Activated CD4-positive, alpha-beta T cell treated with anti-CD3 and anti-CD28 coated beads, Interleukin-2, Interleukin-6, amounts not matched to agents 100 ng/mL and 50 ng/mL, durations not matched to agents 16 hours and 8 hours (primary cell): ENCODE results near the gene C11orf86.
"Not testable (repeated sequence)": the region's sequence is repeated elsewhere in the genome, so short reads cannot be mapped to it uniquely, and the experiment has no call there.

Source experiments
- DNase-seq: peaks from one replicate; pipeline ENCODE4 v3.0.0-alpha.2; 2020

C11orf86 gene

DNA sequence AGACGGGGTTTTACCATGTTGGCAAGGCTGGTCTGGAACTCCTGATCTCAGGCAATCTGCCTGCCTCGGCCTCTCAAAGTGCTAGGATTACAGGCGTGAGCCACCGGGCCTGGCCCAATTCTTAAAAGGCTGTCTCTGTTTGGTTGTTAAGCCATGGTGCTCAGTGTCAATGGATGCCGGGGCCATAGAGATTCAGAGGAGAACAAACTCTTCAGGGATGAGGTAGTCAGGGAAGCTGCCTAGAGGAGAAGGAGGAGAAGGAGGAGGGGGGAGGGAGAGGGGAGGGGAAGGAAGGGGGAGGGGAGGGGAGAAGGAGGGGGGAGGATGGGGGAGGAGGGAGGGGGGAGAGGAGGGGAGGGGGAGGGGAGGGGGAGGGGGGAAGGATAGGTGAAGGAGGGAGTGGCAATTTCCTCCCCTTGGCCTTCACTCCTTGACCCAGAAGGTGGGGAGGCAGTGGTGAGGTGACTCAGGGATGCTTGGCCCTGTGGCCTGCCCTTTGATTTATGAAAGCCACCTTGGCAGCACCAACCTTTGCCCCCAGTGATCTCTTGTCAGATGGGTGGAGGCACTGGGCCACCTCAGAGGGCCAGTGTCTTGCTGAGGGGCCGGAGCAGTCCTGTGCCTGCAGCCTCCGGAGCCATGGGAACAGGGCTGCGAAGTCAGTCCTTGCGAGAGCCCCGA is at the start of gene C11orf86:
TSS of gene C11orf86 (plus strand) at position 581 of the 681 bp plus-strand sequence. CDS start at position 640, 59 bp downstream.
- no peak for DNase-seq

DNA sequence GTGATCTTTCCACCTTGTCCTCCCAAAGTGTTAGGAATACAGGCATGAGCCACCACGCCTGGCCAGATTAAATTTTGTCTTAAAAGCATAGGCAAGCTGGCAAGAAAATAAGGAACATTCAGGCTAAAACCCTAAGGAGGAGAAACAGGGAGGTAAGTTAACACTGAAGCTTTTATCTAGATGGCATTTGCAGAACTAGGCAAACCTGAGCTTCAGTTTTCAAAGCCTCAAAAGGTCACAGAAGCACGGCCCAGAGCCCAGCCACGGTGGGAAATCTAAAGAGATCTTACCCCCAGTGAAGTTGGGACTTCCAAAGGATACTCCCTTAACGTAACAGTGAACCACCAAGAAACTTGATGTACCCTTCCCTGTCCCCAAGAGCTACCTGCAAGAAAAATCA is 45.4 kb upstream of the C11orf86 start:
- no peak for DNase-seq

GRCh38 chr11:66932543-66932942 is 42.6 kb upstream of the C11orf86 start:
- DNase-seq = no peak

- DNase-seq = no peak
These were observed 41.6 kb upstream of the C11orf86 start for GRCh38 chr11:66933531-66933930.

DNA sequence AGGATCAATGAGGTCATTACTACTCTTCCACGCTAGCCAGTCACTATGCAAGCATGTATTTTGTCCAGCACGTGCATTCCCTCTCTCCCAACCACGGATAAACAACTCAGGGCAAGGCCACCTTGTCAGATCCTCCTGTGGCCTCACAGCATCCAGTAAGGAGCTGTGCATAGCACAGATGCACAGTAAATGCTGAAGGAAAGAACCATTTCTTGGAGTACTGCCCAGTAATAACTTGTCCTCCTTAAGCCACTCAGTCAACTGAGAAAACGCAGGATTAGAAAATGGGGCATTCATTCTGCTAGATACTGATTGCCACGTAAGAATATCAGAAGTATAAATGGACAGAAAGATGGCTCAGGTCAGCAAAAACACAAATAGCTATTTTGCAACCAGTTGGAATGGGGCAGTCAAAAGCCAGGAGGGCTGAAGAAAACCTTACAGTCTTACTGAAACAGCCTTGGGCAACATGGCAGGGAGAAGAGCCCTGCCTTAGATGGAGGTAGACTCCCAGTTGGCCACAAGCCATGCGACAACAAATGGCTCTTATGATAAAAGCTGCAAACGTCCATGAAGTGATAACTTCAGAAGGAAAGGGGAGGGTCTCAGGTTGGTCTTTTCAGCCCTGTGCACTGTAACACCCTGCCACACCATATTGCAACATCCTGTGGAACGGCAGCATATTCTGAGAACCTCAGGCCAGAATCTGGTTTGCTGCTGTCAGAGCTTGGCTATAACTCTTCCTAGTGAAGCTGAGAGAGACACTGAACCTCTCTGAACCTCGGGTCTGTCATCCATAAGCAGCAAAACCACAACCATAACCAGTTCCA is 39.9 kb upstream of the C11orf86 start:
- DNase-seq = no peak

- no peak for DNase-seq
These were observed 38.8 kb upstream of the C11orf86 start for GRCh38 chr11:66936311-66936711.

- no peak for DNase-seq
These were observed 37.8 kb upstream of the C11orf86 start for GRCh38 chr11:66937193-66937733.

DNA sequence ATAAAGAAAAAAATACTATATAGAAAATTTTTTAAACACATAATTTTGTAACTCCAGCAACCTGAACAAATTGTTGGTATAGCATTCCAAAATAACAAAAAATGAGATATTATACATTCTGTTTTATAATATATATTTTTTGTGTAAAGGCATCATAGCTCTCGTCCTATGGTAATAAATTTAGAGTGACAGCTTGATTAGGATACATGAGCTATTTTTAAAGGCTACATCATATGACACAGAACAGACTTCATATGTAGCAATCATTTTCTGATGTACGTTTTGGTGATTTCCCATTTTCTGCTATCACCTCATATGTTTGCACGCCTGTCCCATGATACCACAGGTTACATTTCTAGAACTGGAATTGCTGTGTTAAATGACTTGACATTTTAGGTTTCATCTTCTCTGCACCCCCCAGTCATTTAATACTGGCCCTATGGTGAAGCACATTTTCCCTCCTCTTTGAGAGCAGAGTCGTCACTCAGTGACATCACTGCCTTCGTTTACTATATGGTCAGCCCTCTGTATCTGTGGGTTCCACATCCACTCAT is 36.4 kb upstream of the C11orf86 start:
- DNase-seq = no peak

GRCh38 chr11:66950112-66950535 is 25.0 kb upstream of the C11orf86 start:
- peak; percentile 34 for DNase-seq

DNA sequence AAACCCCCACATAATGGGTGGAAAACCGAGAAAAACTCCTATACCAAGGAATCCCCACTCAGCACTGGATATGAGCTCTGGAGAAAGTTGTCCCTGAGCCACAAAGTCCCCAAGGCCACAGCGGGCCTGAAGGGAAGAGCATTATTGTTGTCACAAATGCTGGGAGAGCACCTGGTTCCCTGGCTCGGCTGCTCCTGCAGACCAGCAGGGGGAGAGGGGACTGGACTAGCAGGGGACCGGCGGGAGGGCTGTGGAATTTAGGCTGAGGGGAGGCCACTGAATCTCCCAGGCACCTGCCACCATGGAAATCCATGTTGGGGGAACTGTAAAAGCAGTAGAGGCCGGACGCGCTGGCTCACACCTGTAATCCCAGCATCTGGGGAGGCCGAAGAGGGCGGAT is 24.0 kb upstream of the C11orf86 start:
- no peak for DNase-seq

DNA sequence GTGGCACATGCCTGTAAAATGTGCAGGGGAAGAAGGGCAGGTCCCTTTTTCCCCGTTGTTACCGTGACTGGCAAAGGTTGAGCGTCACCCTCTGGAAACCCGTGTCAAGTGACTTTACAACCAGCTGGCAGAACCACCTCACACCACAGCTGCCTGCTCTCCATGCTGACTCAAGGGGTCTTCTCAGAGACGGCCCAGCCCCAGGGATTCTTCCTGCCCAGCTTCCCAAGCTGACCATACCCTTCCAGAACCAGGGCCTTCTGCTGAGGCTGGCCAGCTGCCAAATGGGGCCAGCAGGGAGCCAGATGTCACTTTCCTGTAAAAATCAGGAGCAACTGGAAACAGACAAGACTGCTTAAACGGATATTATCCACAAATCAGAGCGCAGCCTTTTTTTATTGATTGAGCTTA is 23.2 kb upstream of the C11orf86 start:
- no peak for DNase-seq

DNA sequence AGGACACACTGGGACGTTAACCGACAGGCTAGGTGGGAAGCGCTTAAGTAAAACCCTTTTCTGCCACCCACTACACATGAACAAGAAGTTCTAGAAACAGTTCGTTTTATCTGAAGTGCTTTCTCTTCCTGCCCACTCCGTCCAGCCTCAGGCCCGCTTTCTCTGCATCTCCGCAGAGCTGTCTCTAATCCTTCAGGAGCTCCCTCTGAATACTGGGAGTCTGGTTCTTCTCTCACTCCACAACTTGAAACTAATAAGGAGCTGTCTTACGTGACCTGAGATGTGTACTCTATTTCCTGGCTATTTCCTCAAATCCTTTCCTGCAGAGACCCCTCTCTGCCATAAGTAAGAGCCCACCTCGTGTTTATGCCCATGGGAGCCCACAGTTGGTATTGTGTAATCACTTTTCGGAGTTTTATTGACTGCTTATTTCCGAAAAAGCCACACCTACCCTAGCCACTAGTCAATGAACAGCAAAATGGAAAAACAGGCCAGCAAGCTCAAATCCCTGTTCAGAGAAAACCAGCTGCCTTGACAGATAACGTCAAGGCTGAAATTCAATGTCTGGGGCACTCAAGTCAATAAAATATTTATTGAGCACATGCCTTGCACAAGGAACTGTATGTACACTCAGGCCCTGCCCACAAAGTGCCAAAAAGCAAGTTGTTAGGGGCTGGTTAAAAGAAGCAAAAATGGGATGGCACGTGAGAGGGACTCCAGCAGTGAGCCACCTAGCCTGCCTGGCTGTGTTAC is 21.8 kb upstream of the C11orf86 start:
- no peak for DNase-seq

DNA sequence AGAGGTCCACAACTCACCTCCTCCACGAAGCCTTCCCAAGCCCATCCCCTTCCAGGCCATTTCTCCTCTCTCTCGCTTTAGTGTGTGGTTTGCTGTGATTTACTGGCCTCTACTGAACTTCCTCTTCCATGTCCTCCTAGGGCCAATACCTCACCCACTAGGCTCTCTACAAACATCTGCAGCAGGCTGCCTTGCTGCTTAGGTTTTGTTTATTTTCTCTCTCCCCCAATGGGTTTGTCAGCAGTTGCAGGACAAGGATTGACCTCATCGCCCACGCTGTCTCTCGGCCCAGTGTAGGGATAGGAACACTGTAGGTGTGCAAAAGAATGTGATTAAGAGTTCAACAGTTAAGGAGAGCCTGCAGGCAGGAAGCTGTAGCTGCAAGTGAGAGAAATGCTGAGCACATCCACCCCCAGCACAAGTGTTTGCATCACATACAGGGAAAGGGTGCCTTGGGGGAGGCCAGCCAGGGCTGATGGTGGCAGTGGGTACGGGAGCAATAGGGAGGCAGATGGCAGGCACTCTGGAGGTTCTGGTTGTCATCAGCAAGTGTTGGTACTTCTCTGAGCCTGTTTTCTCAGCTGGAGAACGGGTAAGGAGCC is 18.3 kb upstream of the C11orf86 start:
- no peak for DNase-seq

DNA sequence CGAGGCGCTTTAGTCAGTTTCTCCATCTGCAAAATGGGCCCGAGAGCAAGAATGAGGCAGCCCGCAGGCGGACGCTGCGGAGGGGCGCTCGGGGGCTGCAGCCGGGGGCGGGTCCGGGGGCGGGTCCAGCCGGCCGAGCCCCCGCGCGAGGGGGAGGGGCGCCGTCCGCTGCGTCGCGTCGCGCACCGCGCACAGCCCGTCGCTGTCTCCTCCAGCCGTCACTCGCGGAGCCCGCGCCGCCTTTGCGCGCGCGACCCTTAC is 17.2 kb upstream of the C11orf86 start:
- DNase-seq = no peak

GRCh38 chr11:66958232-66958955 is 16.7 kb upstream of the C11orf86 start, which contains the start of gene PC:
Gene PC, minus strand, starts transcription at chr11:66958383. Its CDS starts 86,224 bp downstream, at chr11:66872159.
- peak; percentile 99 for DNase-seq

- no peak for DNase-seq
These were observed 16.2 kb upstream of the C11orf86 start for GRCh38 chr11:66958956-66959274.

GRCh38 chr11:66961691-66962213 is 13.4 kb upstream of the C11orf86 start:
- DNase-seq = not testable (repeated sequence)

DNA sequence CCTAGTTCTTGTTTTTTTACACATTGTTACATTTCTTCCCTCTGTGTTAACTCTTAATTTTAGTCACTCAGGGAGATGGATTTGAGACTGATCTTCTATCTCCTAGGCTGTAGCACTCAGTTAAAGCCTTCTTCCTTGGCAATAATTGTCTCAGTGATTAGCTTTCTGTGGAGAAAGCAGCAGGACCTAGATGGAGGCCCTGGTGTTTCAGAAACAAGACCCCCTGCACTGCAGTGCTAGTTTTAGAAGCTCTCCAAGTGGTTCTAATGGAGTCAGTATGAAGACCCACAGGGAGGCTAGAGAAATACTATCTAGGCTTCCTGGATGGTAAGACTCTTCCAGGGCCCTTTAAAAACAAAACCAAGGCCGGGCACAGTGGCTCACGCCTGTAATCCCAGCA is 12.9 kb upstream of the C11orf86 start:
- DNase-seq = no peak

DNA sequence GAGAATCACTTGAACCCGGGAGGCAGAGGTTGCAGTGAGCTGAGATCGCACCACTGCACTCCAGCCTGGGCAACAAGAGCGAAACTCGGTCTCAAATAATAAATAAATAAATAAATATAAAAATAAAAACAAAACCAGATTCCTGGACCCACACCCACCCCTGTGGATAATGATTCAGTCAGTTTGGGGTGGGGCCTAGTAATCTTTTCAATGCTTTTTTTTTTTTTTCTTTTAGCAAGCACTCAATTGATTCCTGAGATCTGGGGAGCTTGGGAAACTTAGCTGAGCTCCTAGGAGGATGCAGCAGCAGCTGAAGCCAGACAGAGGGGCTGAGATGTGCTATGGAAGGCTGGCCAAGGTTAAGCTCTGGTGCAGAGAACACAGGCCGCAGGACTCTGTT is 12.3 kb upstream of the C11orf86 start:
- DNase-seq = no peak

- no peak for DNase-seq
These were observed 10.6 kb upstream of the C11orf86 start for GRCh38 chr11:66964495-66964894.

GRCh38 chr11:66966351-66966750 is 8.8 kb upstream of the C11orf86 start:
- DNase-seq = no peak
